ENCODE measurements around the gene MBNL2.

The MBNL2 gene

DNA sequence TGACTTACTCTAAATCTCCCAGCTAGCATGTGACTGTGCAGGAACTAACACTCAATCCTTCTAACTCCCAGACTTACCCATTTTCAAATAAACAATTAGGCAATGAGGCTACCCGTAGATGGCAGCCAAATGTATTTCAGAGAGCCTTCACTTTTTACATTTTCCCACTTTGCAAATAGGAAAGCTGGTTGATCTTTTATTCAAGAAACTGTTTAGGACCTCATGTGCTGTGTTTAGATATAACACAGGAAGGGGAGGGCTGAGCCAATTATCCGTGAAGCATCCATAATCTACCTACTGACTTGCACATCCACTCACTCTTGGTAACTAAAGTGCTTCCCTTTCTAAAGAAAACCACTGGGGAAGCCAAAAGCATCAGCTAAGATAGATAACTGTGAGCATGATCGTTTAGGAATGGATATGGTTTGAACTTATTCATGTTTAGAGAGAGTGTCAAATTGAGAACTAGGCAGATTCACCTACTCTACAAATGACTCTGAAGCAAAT, 33.4 kb downstream of the MBNL2 start:
- DNase-seq, result peak; percentile 48

DNA sequence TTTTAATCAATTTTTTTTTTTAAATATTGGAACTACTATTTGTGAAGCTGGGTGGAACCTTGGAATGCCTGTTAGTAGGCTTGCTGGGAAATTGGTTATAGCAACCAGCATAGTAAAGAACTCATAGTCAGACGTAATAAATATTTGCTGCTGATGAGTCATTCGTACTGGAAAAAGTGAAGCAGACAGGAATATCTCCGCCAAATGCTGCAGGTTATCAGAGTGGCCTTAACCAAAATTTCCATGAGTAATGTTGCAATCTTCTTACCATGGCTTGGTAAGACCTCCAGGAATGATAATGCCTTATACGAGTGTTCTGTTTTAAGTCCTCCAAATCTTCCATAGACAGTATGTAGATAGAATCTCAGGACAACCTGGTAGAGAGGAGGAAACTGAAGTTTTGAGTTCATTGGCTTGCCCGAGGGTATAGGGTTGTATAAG, 34.2 kb downstream of the MBNL2 start:
- DNase-seq, result peak; percentile 90

DNA sequence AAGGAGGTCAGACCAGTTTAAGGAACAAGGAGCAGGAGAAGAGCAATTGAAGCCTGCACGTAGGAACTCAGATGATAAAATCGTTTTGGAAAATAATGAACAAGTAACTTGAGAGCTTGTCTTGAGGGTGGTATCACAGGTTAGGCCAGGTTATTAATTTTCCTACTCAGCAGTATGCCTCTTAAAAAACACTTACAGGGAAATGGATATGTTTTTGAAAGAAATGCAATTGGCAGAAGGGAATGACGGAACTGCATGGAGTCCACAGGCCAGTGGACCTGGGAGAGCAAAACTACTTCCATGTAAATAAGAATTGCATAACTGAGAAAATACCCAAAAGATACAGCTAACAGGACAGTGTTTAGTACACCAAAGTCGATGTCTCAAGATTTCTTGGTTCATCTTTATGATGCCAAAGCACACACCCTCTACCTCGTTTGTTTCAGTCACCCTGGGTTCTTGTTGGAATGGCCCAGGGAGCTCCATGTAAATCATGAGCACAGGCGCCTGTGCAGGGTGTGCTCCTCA, 35.2 kb downstream of the MBNL2 start:
- no peak for DNase-seq

DNA sequence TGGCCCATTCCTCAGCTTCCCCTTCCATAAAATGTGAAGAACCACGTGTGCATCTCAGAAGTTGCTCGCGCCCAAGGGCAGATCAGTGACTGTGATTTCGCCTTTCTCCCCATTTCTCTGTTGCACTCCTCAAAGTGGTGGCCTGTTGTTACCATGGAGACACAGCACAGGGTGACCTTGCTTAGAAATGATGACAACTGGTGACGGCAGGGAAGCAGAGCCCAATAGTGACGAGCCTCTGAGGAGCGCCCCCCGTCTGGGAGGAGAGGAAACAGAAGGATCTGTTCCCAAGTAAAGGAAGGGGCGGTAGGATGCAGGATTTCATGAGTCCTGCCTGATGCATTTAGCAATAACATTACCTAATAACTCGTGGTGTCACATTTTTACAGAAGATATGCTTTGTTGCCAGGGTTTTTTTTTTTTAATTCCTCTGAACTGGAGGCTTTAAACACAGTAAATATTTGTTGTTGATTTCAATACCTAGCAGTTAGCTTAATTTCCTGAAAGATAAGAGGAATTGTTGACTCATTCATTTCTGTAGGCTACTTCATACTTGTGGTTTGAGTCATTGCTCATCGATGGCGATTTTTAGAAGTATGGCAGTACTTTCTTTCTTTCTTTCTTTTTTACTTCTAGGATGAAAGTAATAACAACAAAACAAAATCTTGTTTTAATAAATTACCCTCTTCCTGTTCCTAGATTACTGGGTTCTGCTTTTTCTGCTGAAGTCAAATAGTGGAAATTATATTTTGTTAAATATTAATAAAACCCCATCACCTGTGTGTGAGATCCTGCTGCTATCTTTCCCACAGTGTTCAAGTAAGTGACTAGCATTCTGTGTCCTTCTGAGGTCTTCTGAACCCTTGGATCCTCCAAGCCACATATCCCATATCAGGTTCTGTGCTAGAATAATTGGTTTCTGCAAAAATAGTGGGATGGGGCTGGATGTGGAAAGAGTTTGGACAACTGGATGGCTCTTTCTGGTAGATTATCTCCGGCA, 36.0 kb downstream of the MBNL2 start:
- DNase-seq, result peak; percentile 91

DNA sequence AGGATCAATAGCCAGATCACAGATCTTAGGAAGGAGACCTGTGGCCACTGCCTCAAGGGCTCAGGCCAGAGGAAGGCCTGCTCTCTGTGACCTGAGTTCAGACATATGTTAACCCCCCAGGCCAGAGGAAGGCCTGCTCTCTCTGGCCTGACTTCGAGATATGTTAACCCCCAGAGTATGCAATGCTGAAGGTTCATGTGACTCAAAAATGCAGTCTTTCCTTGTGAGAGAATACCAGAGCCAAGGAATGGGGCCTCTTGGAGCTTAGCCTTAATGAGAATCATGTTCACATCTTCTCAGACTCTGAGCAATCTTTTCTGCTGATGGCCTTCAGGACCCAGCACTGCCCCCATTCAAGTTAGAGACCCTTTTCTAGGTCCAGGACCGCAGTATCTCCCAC, 36.7 kb downstream of the MBNL2 start:
- DNase-seq, result peak; percentile 57

DNA sequence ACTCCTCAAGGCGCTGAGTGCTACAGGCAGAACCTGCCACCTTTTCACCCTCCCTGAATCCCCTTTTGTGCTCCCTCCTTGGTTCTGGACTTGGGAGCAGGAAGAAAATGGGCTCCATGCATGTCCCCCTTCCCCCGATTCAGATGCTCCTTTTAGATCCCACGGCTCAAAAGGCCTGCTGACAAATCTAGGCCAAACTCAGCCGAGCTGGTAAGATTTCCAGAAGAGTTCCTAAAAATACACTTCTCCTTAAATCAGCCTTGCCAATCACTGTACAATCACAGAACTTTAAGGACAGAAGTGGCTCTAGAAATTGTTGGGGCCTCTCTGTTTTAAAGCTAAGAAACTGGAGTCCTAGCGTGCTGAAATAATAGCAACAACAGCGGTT, 37.3 kb downstream of the MBNL2 start:
- no peak for DNase-seq

DNA sequence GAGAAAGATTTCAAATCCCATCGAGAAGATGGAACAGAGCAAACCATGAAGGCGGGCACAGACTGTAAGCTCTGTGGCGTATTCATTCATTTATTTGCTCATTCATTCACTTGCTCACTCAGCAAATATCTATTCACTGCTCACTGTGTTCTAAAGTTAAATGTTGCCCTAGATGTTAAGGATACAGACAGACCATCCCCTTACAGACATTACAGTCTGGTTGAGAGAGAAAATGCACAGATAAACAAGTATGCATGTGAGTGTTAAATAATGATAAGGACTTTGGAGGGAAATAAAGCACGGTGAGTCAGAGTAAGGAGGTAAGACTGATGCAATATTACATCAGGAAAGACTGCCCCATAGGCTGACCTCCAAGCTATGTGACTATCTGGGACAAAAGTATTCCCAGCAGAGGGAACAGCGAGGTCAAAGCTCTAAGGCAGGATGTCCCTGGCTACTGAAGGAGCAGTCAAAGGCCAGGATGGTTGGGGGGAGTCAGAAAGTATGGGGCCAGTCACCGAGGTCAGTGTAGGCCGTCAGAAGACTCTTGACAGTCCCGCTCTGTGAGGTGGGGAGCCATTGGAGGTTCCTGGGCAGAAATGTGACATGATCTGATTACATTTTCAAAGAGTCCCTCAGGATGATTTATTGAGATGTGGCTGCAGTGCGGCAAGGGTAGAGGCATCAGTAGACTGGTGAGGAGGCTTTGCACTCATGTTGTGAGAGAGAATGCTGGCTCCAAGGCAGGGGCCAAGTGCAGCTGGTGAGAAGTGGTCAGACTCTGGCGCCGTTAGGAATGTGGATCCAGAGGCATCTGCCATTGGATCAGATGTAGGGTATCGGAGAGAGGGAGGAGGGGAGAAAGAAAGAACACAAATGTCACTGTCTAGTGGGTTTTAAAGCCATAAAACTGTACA, 37.9 kb downstream of the MBNL2 start:
- peak; percentile 65 for DNase-seq

DNA sequence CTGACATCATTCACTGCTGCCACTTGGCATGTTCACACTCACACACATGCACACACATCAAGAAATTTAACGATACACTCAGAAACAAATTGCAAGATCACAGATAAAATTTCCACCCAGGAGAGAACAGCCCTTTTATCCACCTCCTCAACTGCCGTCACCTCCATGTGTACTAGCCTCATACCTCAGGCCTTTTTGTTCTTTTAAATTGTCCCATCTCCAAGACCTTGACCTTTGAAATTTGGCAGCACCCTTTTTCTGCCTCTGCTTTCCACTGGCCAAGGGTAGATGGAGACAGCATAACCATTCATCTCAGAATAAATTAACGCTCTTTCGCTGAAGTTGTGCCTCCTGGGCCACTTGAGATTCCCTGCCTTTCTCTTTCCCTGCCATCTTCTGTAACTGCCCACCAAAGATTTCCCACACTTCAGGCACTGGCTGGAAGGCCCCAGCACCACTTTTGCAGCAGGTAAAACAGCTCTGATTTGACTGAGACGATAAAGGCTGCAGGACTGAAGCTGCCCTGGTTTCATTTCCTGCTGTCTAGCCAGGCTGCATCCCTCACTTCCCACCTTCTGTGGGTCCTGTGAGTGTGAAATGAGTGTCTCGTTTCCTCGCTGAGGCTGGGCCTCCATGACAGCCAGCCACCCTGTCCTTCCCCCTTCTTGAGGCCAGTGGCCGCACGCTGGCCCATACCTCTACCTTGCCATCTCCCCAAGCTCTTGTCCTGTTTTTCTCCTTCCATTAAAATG, 39.3 kb downstream of the MBNL2 start:
- DNase-seq, result no peak

DNA sequence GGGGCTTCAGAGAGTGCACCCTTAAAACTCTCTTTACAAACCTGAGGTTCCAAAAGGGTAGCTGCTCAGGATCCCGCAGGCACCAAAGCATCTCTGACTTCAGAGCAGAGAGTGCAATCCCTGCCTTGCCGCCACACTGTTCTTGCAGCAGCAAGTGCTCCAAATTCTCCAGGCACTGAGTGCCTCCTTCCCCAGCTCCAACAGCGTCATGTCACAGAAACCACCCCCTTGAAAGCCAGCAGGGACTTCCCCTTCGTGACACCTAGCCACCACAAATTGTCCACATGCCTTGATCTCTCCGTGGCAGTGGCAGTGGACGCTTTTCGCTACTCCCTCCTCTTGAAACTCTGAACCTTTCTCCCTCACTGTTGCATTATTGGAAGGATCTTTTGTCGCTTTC, 39.9 kb downstream of the MBNL2 start:
- no peak for DNase-seq

DNA sequence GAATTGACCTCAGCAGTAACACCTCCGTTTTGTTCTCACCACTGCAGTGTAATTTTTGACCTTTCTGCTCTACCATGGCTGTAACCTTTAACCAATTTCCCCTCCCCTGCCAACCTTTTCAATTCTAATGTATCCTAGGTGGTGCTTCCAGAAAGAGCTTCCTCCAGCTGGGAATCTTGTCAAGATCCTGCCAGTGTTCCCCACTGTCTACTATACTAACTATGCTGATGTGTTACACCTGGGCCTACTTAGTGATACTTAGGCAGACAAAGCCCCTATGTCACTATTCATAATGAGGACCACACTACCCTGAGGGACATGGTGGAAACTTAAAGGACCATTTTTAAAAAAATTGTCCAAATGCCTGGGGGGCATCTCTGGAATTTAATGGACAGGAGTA, 41.0 kb downstream of the MBNL2 start:
- DNase-seq, result no peak

DNA sequence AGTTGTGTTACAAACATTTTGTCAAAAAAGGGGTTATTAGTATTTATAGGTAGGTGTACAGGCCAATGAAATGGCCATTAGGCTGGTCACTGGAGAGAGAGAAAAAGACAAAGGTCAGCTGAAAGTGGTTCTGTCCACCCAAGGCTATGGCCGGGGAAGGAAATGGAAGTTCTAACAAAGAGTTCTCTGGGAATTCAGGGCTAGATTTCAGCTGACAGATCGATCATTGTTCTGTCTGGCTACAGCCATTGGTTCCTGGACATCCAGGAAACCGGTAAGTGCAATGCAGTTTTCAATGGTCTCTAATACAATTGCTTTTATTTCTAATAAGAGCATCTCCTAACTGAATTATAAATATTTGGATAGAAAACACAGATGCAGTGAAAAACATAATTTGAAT, 42.5 kb downstream of the MBNL2 start:
- DNase-seq, result no peak

DNA sequence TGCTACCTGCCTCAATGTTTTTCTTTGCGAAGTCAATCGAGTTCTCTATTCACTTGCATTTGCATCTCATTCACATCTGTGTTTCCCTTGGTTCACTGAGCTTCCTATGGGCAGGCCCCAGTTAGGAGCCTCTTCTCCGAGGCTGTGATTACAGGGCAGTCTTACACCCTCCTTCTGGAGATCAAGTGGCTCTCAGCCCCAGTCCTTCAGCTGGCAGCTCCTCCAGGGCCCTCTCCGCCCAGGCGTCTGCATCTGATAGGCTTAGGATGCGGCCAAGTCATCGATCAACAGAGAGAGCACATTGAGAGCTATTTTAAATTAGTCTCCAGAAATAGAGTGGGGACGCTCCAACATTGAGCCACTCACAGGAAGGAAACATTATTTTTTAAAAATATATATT, 44.2 kb downstream of the MBNL2 start:
- DNase-seq, result no peak

DNA sequence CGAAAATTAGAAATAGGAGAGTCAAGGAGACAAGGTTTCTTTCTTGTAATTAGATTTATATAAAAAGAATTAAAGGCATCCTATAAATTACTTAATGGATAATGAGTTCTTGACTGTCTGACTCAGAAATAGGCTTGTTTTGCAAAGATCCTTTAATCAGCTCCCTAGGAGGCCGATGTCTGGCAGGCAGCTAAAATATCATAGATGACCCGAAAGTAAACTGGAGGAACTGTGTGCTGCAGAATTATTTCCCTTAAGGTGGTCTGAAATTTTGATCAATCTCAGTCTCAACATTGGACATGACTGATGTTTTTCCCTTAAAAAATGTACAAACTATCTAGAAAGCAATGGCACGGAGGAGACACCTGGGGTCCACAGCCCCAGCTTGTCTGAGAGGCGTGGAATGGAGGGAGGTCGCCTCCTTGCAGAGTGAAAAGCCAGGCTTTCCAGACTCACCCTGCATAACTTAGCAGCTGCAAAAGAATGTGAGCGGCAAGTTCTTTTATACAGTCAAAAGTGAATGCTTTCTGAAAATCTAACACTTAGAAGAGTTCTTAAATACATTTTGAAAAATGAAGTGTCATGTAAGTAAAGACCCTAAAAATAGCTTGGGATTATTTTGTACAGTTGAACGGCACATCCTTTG, 44.8 kb downstream of the MBNL2 start:
- no peak for DNase-seq

DNA sequence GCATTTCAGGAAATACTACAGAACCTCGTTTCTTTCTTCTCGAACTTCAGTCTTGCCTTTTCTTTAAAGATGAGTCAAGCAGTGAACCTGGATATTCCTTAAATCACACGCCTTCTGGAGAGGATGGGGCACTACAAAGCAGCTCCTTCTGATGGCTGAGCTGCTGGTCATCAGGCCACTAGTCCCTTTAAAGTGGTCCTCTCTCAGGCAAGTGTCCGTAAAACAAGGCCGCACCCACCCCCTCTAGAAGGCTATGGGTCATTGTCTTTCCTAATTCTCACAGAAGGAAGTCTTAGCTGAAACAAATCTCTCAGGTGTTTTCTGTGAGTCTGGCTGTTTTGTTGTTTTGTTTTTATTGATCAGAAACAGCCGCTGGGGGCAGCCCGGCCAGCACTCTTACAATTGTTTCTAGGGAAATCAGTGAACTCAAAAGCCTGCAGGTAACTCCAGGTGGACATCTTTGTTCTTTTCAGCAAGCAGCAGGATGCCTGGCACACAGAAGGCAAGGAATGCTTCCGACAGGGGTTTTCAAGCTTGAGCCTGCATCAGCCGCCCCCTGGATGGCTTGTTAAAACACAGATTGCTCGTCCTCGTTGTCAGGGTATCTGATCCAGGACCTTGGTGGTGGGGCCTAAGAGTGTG, 45.4 kb downstream of the MBNL2 start:
- DNase-seq, result no peak

DNA sequence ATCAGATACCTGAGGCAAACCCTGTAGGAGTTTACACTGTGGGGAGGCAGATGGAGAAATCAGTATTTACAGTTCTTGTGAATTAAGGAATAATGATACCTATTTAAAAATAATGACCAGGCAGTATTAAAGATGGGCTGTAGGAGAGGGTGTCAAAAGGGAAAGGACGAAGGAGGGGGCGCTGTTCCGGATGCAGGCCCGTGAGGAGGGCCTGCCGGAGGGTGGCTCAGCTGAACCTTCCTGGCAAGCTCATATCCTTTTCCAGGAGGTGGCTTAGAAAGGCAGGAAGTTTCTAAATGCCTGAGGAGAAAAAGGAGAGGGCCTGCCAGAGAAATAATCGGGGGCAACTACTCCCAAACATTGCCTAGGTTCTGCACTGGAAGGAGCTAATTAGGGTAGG, 46.6 kb downstream of the MBNL2 start:
- no peak for DNase-seq

DNA sequence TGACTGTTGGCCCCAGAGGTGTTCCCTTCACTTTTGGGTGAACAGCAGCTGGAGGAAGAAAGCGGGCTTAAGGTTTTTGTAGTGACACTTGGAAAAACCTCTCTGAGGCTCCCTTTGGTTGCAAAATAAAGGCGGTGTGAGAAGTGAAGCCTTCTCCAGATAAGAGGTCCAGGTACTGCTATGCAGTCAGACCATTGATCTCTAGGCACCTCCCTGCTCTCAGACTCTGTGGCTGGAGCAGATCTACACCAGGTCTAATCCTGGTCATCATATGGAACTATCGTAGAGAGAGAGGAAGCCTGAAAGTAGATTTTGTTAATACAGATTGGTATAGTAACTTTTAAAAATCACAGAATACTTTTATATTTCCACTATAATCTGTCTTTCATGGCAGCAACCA, 47.5 kb downstream of the MBNL2 start:
- DNase-seq, result no peak

DNA sequence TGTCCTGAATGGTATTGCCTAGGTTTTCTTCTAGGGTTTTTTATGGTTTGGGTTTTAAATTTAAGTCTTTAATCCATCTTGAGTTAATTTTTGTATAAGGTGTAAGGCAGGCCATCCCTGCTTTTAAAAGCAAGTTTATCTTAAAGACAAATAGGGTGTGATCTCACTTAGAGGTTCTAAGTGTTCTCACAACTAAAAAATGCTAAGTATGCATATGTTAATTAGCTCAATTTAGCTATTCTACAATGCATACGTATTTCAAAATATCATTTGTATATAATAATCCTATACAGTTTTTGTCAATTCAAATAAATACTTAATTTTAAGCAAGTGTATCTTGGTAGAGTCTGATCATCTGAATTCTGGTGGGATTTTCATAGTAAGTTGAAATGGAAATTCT, 50.4 kb downstream of the MBNL2 start:
- no peak for DNase-seq

DNA sequence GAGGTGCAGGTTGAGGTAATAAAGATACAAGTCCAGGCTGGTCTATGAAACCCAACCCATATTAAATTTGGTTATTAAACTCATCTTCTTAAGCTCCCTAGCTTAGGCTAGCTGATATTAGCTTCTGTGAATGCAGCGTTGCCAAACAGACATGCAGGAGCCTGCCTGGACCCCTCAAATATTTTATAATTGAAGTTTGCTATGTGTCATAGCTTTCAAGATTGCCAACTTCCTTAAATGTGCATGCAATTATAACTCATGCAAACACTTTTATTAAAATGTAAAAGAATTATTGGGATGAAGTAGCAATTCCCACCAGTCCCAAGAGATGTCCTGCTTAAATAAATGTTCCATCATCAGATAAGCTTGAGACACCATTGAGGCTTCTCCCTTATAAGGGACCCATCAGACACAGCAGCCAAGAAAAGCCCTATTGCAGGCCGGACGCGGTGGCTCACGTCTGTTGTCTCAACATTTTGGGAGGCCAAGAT, 51.3 kb downstream of the MBNL2 start:
- no peak for DNase-seq

DNA sequence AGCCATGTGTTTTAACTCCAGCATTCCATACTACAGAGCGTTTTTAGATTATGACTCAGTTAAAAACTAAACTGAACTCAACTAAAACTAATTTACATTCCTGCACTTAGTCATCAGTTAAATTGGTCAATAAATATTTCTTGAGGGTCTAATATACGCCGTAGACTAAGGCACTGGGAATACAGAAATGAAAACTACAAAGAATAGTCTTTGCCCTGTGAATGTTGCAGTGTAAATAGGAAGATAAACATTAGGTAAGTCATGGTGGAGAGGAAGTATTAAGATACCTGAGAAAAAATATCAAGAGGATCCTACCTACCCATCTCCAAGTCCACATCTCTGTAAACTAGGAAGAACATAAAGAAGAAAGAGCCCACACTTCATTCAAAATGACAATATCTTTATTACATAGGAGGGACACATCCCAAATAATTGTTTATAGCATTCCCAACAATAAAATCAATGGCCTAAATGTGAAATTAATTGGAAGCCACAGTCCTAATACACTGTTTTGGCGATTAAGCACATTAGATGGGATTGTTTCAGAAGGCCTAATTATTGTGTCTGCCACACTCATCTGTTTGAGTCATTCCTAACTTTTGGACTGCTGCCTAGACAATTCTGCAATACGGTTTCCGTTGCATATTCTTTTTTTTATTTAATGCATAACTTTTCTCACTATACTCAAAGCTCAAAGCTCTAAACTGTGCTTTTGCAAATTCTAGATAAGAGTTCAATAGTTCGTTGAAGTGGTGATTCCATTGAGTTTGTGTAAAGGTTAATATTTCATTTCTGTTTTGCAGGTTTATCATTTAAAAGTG, 52.9 kb downstream of the MBNL2 start:
- DNase-seq, result peak; percentile 91

DNA sequence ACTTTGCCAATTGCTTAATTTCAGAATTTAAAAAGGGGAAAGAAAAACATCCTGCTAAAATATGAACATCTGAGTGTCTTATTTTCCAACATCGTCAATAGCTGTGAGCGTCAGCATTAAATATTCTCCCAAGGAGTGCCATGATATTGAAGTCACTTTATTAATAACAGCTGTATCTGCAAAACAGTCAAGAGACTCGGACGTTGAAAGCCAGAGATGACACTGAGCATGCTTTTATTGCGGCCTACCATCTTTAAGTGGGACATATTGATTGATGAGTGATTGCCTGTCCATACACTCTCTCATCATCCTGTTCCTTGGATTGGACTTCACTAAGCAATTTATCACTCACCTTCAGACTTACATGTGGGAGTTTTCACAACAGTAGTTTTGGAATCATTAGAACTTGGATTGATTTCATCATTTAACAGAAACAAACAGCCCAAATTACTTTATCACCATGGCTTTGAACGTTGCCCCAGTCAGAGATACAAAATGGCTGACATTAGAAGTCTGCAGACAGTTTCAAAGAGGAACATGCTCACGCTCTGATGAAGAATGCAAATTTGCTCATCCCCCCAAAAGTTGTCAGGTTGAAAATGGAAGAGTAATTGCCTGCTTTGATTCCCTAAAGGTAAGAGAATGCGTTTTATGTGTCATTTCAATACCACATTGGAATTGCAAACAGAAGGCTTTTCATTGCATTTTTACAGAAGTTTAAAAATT, 53.8 kb downstream of the MBNL2 start:
- no peak for DNase-seq
